Ascending aorta (tissue), 2 donors: Measurements from ENCODE around the gene CALY. TPM values are rescaled to one million over a fixed set of nuclear protein-coding genes. Genes with fewer than 3 reads are reported as not detected.

ENCODE experiments used
- DNase-seq, 2 donors: peaks; one replicate each; pipeline ENCODE4 v3.0.0-alpha.2; 2019; ENCODE audit warnings: low spot score in 2 of 2
- H3K27ac ChIP-seq, 2 donors: fragments of 200-600 bp; sonication (generic); one replicate each; pipeline ENCODE4 v1.5.1; 2016 to 2017; ENCODE audit warnings: mild to moderate bottlenecking in 1 of 2
- H3K27me3 ChIP-seq: fragments of 200-600 bp; sonication (generic); one replicate; pipeline ENCODE4 v1.5.1; 2017
- H3K36me3 ChIP-seq, 2 donors: fragments of 200-600 bp; sonication (generic); one replicate each; pipeline ENCODE4 v1.5.1; 2016
- H3K4me1 ChIP-seq, 2 donors: fragments of 200-600 bp; sonication (generic); one replicate each; pipeline ENCODE4 v1.5.1; 2016 to 2017; ENCODE audit warnings: mild to moderate bottlenecking in 1 of 2
- H3K4me3 ChIP-seq, 2 donors: fragments of 200-600 bp; sonication (generic); one replicate each; pipeline ENCODE4 v1.5.1; 2016 to 2017; ENCODE audit warnings: mild to moderate bottlenecking in 1 of 2
- H3K9me3 ChIP-seq, 2 donors: fragments of 200-600 bp; sonication (generic); one replicate each; pipeline ENCODE4 v1.5.1; 2016
- intact Hi-C: fragments of 100-400 bp; cut with DNase I; formaldehyde crosslinking; loops from one replicate; pipeline ENCODE4 v1.15.1; 2023
- total RNA-seq: library from RNA; depleted of rRNA; stranded (reverse); fragments of >200 nt; gene quantifications from one replicate; pipeline ENCODE4 v1.1.0, GENCODE V29; 2016
- TF ChIP-seq, protein P1 (sequence below), 3 experiments: fragments of 200-600 bp in 2 of 3; fragments of 450-650 bp in 1 of 3; sonication (generic) in 2 of 3; IDR thresholded peaks; one replicate each; pipeline ENCODE4 v1.5.1; 2016 to 2019; ENCODE audit warnings: antibody characterized with exemption in 3 of 3, mild to moderate bottlenecking in 1 of 3, moderate library complexity in 1 of 3

The CALY gene
- total RNA-seq, 1 donor from 2014 or later = not detected

DNA sequence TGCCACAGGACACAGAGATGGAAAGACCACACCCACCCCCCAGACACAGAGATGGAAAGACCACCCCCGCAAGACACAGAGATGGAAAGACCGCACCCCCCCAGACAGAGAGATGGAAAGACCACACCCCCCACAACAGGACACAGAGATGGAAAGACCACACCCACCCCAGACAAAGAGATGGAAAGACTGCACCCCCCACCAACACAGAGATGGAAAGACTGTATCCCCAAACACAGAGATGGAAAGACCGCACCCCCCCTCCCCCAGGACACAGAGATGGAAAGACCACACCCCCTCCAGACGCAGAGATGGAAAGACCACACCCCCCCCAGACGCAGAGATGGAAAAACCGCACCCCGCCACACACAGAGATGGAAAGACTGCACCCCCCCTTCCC is 20.0 kb downstream of the CALY start:
- H3K27ac ChIP-seq = no peak overlapping the region
- TF ChIP-seq, protein P1, sequence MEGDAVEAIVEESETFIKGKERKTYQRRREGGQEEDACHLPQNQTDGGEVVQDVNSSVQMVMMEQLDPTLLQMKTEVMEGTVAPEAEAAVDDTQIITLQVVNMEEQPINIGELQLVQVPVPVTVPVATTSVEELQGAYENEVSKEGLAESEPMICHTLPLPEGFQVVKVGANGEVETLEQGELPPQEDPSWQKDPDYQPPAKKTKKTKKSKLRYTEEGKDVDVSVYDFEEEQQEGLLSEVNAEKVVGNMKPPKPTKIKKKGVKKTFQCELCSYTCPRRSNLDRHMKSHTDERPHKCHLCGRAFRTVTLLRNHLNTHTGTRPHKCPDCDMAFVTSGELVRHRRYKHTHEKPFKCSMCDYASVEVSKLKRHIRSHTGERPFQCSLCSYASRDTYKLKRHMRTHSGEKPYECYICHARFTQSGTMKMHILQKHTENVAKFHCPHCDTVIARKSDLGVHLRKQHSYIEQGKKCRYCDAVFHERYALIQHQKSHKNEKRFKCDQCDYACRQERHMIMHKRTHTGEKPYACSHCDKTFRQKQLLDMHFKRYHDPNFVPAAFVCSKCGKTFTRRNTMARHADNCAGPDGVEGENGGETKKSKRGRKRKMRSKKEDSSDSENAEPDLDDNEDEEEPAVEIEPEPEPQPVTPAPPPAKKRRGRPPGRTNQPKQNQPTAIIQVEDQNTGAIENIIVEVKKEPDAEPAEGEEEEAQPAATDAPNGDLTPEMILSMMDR (IDR thresholded peaks at IDR 0.05) = no peak
- H3K9me3 ChIP-seq = no peaks in the 10 kb centered on the region
- H3K36me3 ChIP-seq = peaks cover 10% of the 10 kb centered on the region in 2 donors
- H3K27me3 ChIP-seq = no peaks in the 10 kb centered on the region
- H3K4me1 ChIP-seq = peaks cover 0 to 4% of the 10 kb centered on the region in 2 donors
- intact Hi-C loops = no loop called here
- H3K4me3 ChIP-seq = no peak overlapping the region
- DNase-seq = no peak

DNA sequence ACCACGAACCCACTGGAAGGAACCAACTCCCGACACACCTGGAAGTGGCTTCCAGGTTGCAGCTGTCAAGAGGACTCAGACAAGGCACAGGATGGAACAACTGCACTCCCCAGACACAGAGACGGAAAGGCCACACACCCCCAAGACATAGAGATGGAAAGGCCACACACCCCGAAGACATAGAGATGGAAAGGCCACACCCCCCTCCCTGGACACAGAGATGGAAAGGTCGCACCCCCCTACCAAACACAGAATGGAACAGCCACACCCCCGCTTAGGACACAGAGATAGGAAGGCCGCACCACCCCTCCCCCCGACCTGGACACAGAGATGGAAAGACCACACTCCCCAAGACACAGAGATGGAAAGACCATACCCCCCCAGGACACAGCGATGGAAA is 20.4 kb downstream of the CALY start:
- H3K4me3 ChIP-seq = no peak overlapping the region
- DNase-seq = no peak
- intact Hi-C loops = no loop called here
- H3K27ac ChIP-seq = no peak overlapping the region
- TF ChIP-seq, protein P1 (IDR thresholded peaks at IDR 0.05) = no peak
- H3K4me1 ChIP-seq = peaks cover 0 to 4% of the 10 kb centered on the region in 2 donors
- no peaks in the 10 kb centered on the region for H3K27me3 ChIP-seq
- H3K9me3 ChIP-seq = no peaks in the 10 kb centered on the region
- H3K36me3 ChIP-seq = peaks cover 14 to 15% of the 10 kb centered on the region in 2 donors

DNA sequence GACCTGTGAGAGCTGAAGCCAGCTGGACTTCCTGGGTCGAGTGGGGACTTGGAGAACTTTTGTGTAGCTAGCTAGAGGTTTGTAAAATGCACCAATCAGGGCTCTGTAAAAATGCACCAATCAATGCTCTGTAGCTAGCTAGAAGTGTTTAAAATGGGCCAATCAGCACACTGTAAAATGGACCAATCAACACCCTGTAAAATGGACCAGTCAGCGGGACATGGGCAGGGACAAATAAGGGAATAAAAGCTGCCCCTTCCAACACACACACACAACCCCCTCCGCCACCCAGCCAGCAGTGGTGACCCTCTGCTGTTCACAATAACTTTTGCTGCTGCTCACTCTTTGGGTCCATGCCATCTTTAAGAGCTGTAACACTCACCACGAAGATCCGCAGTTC is 20.8 kb downstream of the CALY start:
- Histone ChIP-seq H3K4me1 (peaks cover 0 to 4% of the 10 kb centered on the region in 2 donors), H3K27me3 (no peaks in the 10 kb centered on the region), H3K27ac (no peak overlapping the region), H3K9me3 (no peaks in the 10 kb centered on the region), H3K36me3 (peaks cover 14 to 15% of the 10 kb centered on the region in 2 donors), H3K4me3 (no peak overlapping the region)
- intact Hi-C loops = no loop called here
- no peak for DNase-seq
- TF ChIP-seq, protein P1 (IDR thresholded peaks at IDR 0.05) = no peak

DNA sequence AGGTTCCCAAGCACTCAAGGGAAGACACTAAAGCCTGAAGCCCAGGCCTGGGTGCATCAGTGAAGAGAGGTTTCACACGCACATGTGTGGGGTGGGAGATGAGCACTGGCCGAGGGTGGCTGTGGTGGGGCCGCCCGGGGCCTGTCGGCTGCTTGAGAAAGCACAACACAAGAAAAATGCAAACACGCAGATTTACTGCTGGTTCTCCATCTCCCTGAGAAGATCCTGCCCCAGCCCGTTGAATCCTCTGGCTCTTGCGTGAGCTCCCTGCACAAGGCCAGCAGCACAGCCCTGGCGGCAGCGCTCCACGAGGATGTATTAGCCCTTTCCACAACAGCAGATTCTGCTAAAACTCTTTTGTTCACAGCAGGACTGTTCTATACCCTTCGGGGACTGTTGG is 21.8 kb downstream of the CALY start:
- intact Hi-C loops = no loop called here
- Histone ChIP-seq H3K4me1 (peaks cover 0 to 4% of the 10 kb centered on the region in 2 donors), H3K27ac (no peak overlapping the region), H3K27me3 (no peaks in the 10 kb centered on the region), H3K4me3 (no peak overlapping the region), H3K36me3 (peaks cover 19 to 21% of the 10 kb centered on the region in 2 donors), H3K9me3 (no peaks in the 10 kb centered on the region)
- no peak for DNase-seq
- TF ChIP-seq, protein P1 (IDR thresholded peaks at IDR 0.05) = no peak

DNA sequence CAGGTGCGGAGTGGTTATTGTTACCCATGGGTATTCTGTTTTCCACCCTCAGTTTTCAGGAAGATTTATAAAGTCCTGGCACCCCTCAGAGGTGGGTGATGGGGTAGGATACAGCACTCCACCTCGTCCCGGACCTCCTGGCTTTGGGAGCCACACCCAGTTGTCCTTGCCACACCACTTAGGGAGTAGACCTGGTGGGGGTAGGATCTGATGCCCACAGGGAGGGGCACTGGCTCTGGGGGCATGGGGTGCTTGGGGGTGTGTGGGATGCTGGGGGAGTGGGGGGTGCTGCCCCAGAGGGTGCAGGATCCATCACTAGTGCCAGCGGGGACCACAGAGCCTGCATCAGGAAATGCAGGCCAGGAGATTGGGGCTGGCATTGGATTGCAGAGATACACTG is 23.5 kb downstream of the CALY start:
- H3K4me3 ChIP-seq = no peak overlapping the region
- H3K27me3 ChIP-seq = no peaks in the 10 kb centered on the region
- no peaks in the 10 kb centered on the region for H3K9me3 ChIP-seq
- H3K27ac ChIP-seq = no peak overlapping the region
- peaks cover 19 to 22% of the 10 kb centered on the region in 2 donors for H3K36me3 ChIP-seq
- DNase-seq = no peak
- intact Hi-C loops = no loop called here
- peaks cover 0 to 3% of the 10 kb centered on the region in 2 donors for H3K4me1 ChIP-seq
- TF ChIP-seq, protein P1 (IDR thresholded peaks at IDR 0.05) = no peak

DNA sequence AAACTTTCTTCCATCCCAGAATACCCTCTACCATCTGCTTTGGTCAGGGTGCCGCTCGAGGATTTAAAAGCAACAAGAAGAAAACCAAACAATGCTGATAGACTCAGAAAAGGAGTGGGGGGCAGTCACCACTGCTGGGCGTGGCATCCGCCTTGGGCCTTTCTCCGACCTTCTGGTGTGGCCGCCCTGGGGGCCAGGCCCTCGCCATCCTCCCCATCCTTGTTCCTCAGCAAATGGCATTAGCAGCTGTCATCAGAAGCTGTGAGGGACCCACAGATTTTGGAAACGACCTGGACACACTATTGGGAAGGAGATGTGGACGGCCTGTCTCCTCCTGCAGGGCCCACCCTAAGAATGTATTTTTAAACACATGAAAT is 23.9 kb downstream of the CALY start:
- DNase-seq = no peak
- no peaks in the 10 kb centered on the region for H3K27me3 ChIP-seq
- peaks cover 0 to 5% of the 10 kb centered on the region in 2 donors for H3K4me1 ChIP-seq
- H3K27ac ChIP-seq = no peak overlapping the region
- TF ChIP-seq, protein P1 (IDR thresholded peaks at IDR 0.05) = no peak
- peaks cover 19 to 22% of the 10 kb centered on the region in 2 donors for H3K36me3 ChIP-seq
- no peak overlapping the region for H3K4me3 ChIP-seq
- intact Hi-C loops = no loop called here
- no peaks in the 10 kb centered on the region for H3K9me3 ChIP-seq
